HepG2 (cell line): ENCODE data around the gene CCBE1. TPM values are rescaled to one million over a fixed set of nuclear protein-coding genes. Genes with fewer than 3 reads are reported as not detected.
A peak's percentile ranks its signal among the peaks of the same experiment; 100 is the strongest.

Experiments used
- AGO2 ChIP-seq: fragments of 200-400 bp; formaldehyde crosslinking; optimal IDR thresholded peaks from 2 replicates; pipeline ENCODE3; 2017; ENCODE audit warnings: mild to moderate bottlenecking, low read depth, low read length, moderate library complexity
- CBX2 ChIP-seq, 2 experiments: fragments of 200-600 bp in 1 of 2; sonication (generic); formaldehyde crosslinking in 1 of 2; IDR thresholded peaks; 2 replicates each; pipeline versions ENCODE4 v1.7.0 to v1.8.1; 2018 to 2022; ENCODE audit warnings: low read depth in 2 of 2, low read length in 1 of 2, mild to moderate bottlenecking in 1 of 2, missing genetic modification reagents in 1 of 2
- CREB1 ChIP-seq, 2 experiments: fragments of 450-650 bp in 1 of 2; IDR thresholded peaks; 2 replicates each; pipeline ENCODE4 v1.6.1; 2016 to 2017; ENCODE audit warnings: control low read depth in 1 of 2, mild to moderate bottlenecking in 1 of 2, missing compliant biosample characterization in 1 of 2, missing genetic modification characterization in 1 of 2
- CREB3 ChIP-seq: sonication (generic); formaldehyde crosslinking; IDR thresholded peaks from 2 replicates; pipeline ENCODE4 v1.5.0; 2020; ENCODE audit warnings: missing genetic modification reagents
- DBP ChIP-seq: sonication (generic); formaldehyde crosslinking; IDR thresholded peaks from 2 replicates; pipeline ENCODE4 v1.4.0; 2020; ENCODE audit warnings: missing genetic modification reagents; ENCODE audit errors: not compliant biosample characterization
- GMEB2 ChIP-seq: IDR thresholded peaks from 2 replicates; pipeline ENCODE4 v1.6.1; 2016; ENCODE audit warnings: missing biosample characterization, missing genetic modification reagents, low read depth
- HDAC1 ChIP-seq: sonication (generic); formaldehyde crosslinking; IDR thresholded peaks from 2 replicates; pipeline ENCODE4 v1.5.1; 2020; ENCODE audit warnings: mild to moderate bottlenecking, missing genetic modification reagents
- HMG20A ChIP-seq: IDR thresholded peaks from 2 replicates; pipeline ENCODE4 v1.6.1; 2016; ENCODE audit warnings: borderline replicate concordance
- HNF1B ChIP-seq: sonication (generic); formaldehyde crosslinking; IDR thresholded peaks from 2 replicates; pipeline ENCODE4 v1.5.1; 2020; ENCODE audit warnings: mild to moderate bottlenecking, moderate library complexity, missing genetic modification reagents
- HOXA3 ChIP-seq: sonication (generic); formaldehyde crosslinking; IDR thresholded peaks from 2 replicates; pipeline ENCODE4 v1.5.0; 2020; ENCODE audit warnings: missing genetic modification reagents
- JUND ChIP-seq: sonication (generic); formaldehyde crosslinking; IDR thresholded peaks from 2 replicates; pipeline ENCODE4 v1.8.0; 2022; ENCODE audit warnings: mild to moderate bottlenecking, missing genetic modification reagents
- KMT2A ChIP-seq: sonication (generic); formaldehyde crosslinking; IDR thresholded peaks from 2 replicates; pipeline ENCODE4 v1.4.0; 2020; ENCODE audit warnings: missing genetic modification reagents
- NRL ChIP-seq: sonication (generic); formaldehyde crosslinking; IDR thresholded peaks from 2 replicates; pipeline ENCODE4 v1.5.0; 2020; ENCODE audit warnings: missing genetic modification reagents, mild to moderate bottlenecking, moderate library complexity, borderline replicate concordance
- PRMT3 ChIP-seq: sonication (generic); formaldehyde crosslinking; IDR thresholded peaks from 2 replicates; pipeline ENCODE4 v1.8.1; 2022; ENCODE audit warnings: low read depth, mild to moderate bottlenecking, moderate library complexity, missing genetic modification reagents, borderline replicate concordance
- RAD21 ChIP-seq: fragments of 450-650 bp; formaldehyde crosslinking; IDR thresholded peaks from 2 replicates; pipeline ENCODE4 v1.5.0; 2020; ENCODE audit warnings: mild to moderate bottlenecking
- RFXAP ChIP-seq: sonication (generic); formaldehyde crosslinking; IDR thresholded peaks from 2 replicates; pipeline ENCODE4 v1.4.0; 2020; ENCODE audit warnings: missing genetic modification reagents, borderline replicate concordance
- RXRB ChIP-seq: IDR thresholded peaks from 2 replicates; pipeline ENCODE4 v1.6.1; 2016; ENCODE audit warnings: borderline replicate concordance, missing genetic modification reagents, missing compliant biosample characterization
- SMAD9 ChIP-seq: sonication (generic); formaldehyde crosslinking; IDR thresholded peaks from 2 replicates; pipeline ENCODE4 v1.5.1; 2020; ENCODE audit warnings: mild to moderate bottlenecking, missing genetic modification reagents
- SYNCRIP ChIP-seq: fragments of 200-400 bp; formaldehyde crosslinking; IDR thresholded peaks from 2 replicates; pipeline ENCODE4 v1.6.1; 2018; ENCODE audit warnings: mild to moderate bottlenecking, low read depth, low read length; ENCODE audit not compliant: insufficient read depth
- ZIK1 ChIP-seq: sonication (generic); formaldehyde crosslinking; IDR thresholded peaks from 2 replicates; pipeline ENCODE4 v1.5.0; 2020; ENCODE audit warnings: mild to moderate bottlenecking, low read depth, missing genetic modification reagents, borderline replicate concordance
- ZNF121 ChIP-seq: sonication (generic); formaldehyde crosslinking; IDR thresholded peaks from 2 replicates; pipeline ENCODE4 v1.5.0; 2020; ENCODE audit warnings: mild to moderate bottlenecking, missing genetic modification reagents
- ZNF24 ChIP-seq: fragments of 450-650 bp; IDR thresholded peaks from 2 replicates; pipeline ENCODE4 v1.6.1; 2017; ENCODE audit warnings: antibody characterized with exemption, mild to moderate bottlenecking
- ZNF510 ChIP-seq: sonication (generic); formaldehyde crosslinking; IDR thresholded peaks from 2 replicates; pipeline ENCODE4 v1.4.0; 2020; ENCODE audit warnings: low read depth, mild to moderate bottlenecking, missing genetic modification reagents
- ZNF616 ChIP-seq: sonication (generic); formaldehyde crosslinking; IDR thresholded peaks from 2 replicates; pipeline ENCODE4 v1.5.0; 2020; ENCODE audit warnings: low read depth, mild to moderate bottlenecking, missing genetic modification reagents
- ZNF670 ChIP-seq: sonication (generic); formaldehyde crosslinking; IDR thresholded peaks from 2 replicates; pipeline ENCODE4 v1.8.0; 2022; ENCODE audit warnings: mild to moderate bottlenecking, missing genetic modification reagents, borderline replicate concordance
- polyA plus RNA-seq, 8 experiments: library from polyadenylated mRNA; depleted of rRNA in 3 of 8; stranded (reverse) in 7 of 8; unstranded in 1 of 8; fragments of >200 nt; fragmentation: Illumina TruSeq in 4 of 8; extraction: Trizol in 4 of 8; gene quantifications; 2 replicates each; pipeline versions ENCODE4 v1.2.1 to v1.2.3, GENCODE V29; 2011 to 2016; ENCODE audit warnings: low read depth in 4 of 8, missing spikeins in 1 of 8, mixed read lengths in 1 of 8; ENCODE audit not compliant: insufficient read depth in 1 of 8
- total RNA-seq, 5 experiments: library from RNA; depleted of rRNA; stranded (reverse); fragments of >200 nt; fragmentation: Illumina TruSeq; extraction: Trizol; gene quantifications; 2 replicates each; pipeline ENCODE4 v1.2.3, GENCODE V29; 2016; ENCODE audit warnings: low read depth in 1 of 5

The CCBE1 gene
- total and polyA plus RNA-seq, 2 of the 13 experiments (the other 11 are each of a cell fraction or from before 2014, with no cell fraction given): not detected

GRCh38 chr18:59453468-59453961 lies 243.7 kb downstream of the CCBE1 start (continued):
- TF ChIP-seq HDAC1 (CRISPR knock-in tag) (peak; percentile 79), JUND (CRISPR knock-in tag) (no peak), SMAD9 (CRISPR knock-in tag) (no peak), PRMT3 (CRISPR knock-in tag) (no peak), SYNCRIP (no peak), DBP (CRISPR knock-in tag) (no peak), RXRB (peak; percentile 84), AGO2 (no peak), RFXAP (CRISPR knock-in tag) (no peak), ZIK1 (CRISPR knock-in tag) (no peak), ZNF24 (no peak), KMT2A (CRISPR knock-in tag) (no peak), CBX2 (IDR thresholded peaks at IDR 0.05; ENCODE audit: low read depth, low read length) (no peak), CBX2 (CRISPR knock-in tag; IDR thresholded peaks at IDR 0.05; ENCODE audit: low read depth) (peak; percentile 48; the same call in 1 of the 2 replicates), ZNF510 (CRISPR knock-in tag) (no peak), HOXA3 (peak; percentile 38; the same call in 1 of the 2 replicates), CREB1 (IDR thresholded peaks at IDR 0.05) (no peak; the same call in 1 of the 2 replicates), CREB1 (CRISPR knock-in tag; IDR thresholded peaks at IDR 0.05) (peak; percentile 79), HMG20A (CRISPR knock-in tag) (peak; percentile 94), NRL (CRISPR knock-in tag) (no peak), GMEB2 (no peak), ZNF670 (CRISPR knock-in tag) (no peak), ZNF121 (peak; percentile 42; the same call in 1 of the 2 replicates), ZNF616 (no peak), CREB3 (CRISPR knock-in tag) (no peak), RAD21 (CRISPR knock-in tag) (no peak), HNF1B (CRISPR knock-in tag) (no peak)
